SK-N-SH treated with all-trans-retinoic acid at 6 μM for 48 hours (cell line): Measurements from ENCODE around the gene MS4A13.

Experiments
- ATAC-seq: fragments of 200-7000 bp; cut with Tn5 transposase; 3 replicates; pipeline ENCODE4 v1.9.1; 2020; ENCODE audit warnings: mild to moderate bottlenecking, moderate library complexity
- ARNTL ChIP-seq: fragments of 450-650 bp; formaldehyde crosslinking; IDR thresholded peaks from 2 replicates; pipeline ENCODE4 v1.5.0; 2020; ENCODE audit warnings: low read depth, mild to moderate bottlenecking, moderate library complexity, borderline replicate concordance
- BACH2 ChIP-seq: fragments of 250-450 bp; sonication (Bioruptor Pico); IDR thresholded peaks from 2 replicates; pipeline ENCODE4 v1.9.0; 2021; ENCODE audit warnings: mild to moderate bottlenecking, borderline replicate concordance
- CREB5 ChIP-seq: fragments of 250-450 bp; sonication (Bioruptor Pico); IDR thresholded peaks from 2 replicates; pipeline ENCODE4 v1.5.1; 2020; ENCODE audit warnings: low read depth, mild to moderate bottlenecking, moderate library complexity
- CSRNP3 ChIP-seq: fragments of 250-450 bp; sonication (Bioruptor Pico); IDR thresholded peaks from 2 replicates; pipeline ENCODE4 v1.5.1; 2021; ENCODE audit warnings: mild to moderate bottlenecking, moderate library complexity
- ISL1 ChIP-seq: fragments of 250-450 bp; sonication (Bioruptor Pico); IDR thresholded peaks from 2 replicates; pipeline ENCODE4 v2.1.2; 2022; ENCODE audit warnings: mild to moderate bottlenecking, moderate library complexity
- POU6F1 ChIP-seq: fragments of 250-450 bp; sonication (Bioruptor Pico); IDR thresholded peaks from 2 replicates; pipeline ENCODE4 v1.8.0; 2021; ENCODE audit warnings: low read depth, mild to moderate bottlenecking, moderate library complexity, borderline replicate concordance
- PPARA ChIP-seq: fragments of 250-450 bp; sonication (Bioruptor Pico); IDR thresholded peaks from 2 replicates; pipeline ENCODE4 v1.5.0; 2020; ENCODE audit warnings: mild to moderate bottlenecking, borderline replicate concordance
- RARB ChIP-seq: fragments of 250-450 bp; sonication (Bioruptor Pico); IDR thresholded peaks from 2 replicates; pipeline ENCODE4 v1.8.0; 2021; ENCODE audit warnings: mild to moderate bottlenecking, moderate library complexity
- SNAI2 ChIP-seq: fragments of 250-450 bp; sonication (Bioruptor Pico); IDR thresholded peaks from 2 replicates; pipeline ENCODE4 v1.5.0; 2020; ENCODE audit warnings: mild to moderate bottlenecking, moderate library complexity
- TCF4 ChIP-seq: fragments of 250-450 bp; sonication (Bioruptor Pico); IDR thresholded peaks from 2 replicates; pipeline ENCODE4 v1.8.0; 2021; ENCODE audit warnings: mild to moderate bottlenecking, moderate library complexity, borderline replicate concordance
- TOX ChIP-seq: fragments of 250-450 bp; sonication (Bioruptor Pico); IDR thresholded peaks from 2 replicates; pipeline ENCODE4 v1.8.0; 2021; ENCODE audit warnings: mild to moderate bottlenecking, moderate library complexity, borderline replicate concordance
- TSHZ2 ChIP-seq: fragments of 250-450 bp; sonication (Bioruptor Pico); IDR thresholded peaks from 2 replicates; pipeline ENCODE4 v1.5.0; 2020; ENCODE audit warnings: mild to moderate bottlenecking, moderate library complexity
- ZC3H10 ChIP-seq: fragments of 250-450 bp; sonication (Bioruptor Pico); IDR thresholded peaks from 2 replicates; pipeline ENCODE4 v1.5.1; 2021; ENCODE audit warnings: mild to moderate bottlenecking, moderate library complexity
- ZFP30 ChIP-seq: fragments of 450-650 bp; formaldehyde crosslinking; IDR thresholded peaks from 2 replicates; pipeline ENCODE4 v1.5.0; 2022; ENCODE audit warnings: mild to moderate bottlenecking, moderate library complexity
- ZNF565 ChIP-seq: fragments of 450-650 bp; formaldehyde crosslinking; conservative IDR thresholded peaks from 2 replicates; pipeline ENCODE4 v1.5.0; 2020; ENCODE audit warnings: low read depth, mild to moderate bottlenecking, moderate library complexity
- ZNF70 ChIP-seq: fragments of 450-650 bp; formaldehyde crosslinking; IDR thresholded peaks from 2 replicates; pipeline ENCODE4 v1.5.0; 2020; ENCODE audit warnings: mild to moderate bottlenecking, moderate library complexity
- ZNF8 ChIP-seq: fragments of 450-650 bp; formaldehyde crosslinking; IDR thresholded peaks from 2 replicates; pipeline ENCODE4 v1.5.0; 2020; ENCODE audit warnings: mild to moderate bottlenecking, moderate library complexity

MS4A13 gene

GRCh38 chr11:60492488-60493009, 22.6 kb upstream of the MS4A13 start, which contains the start of gene MS4A12:
Gene MS4A12, plus strand, starts transcription at chr11:60492778. Its CDS starts 4,541 bp downstream, at chr11:60497319.
- no peak for ATAC-seq
- no peak for TF ChIP-seq ARNTL (CRISPR knock-in tag)
- no peak for TF ChIP-seq ZNF8 (CRISPR knock-in tag)
- TF ChIP-seq CSRNP3 (CRISPR knock-in tag), result no peak
- TF ChIP-seq RARB, result no peak
- TF ChIP-seq ZC3H10 (CRISPR knock-in tag), result no peak
- no peak for TF ChIP-seq ZNF70 (CRISPR knock-in tag)
- no peak for TF ChIP-seq POU6F1 (CRISPR knock-in tag)
- TF ChIP-seq SNAI2 (CRISPR knock-in tag), result no peak

GRCh38 chr11:60493454-60493853, 21.7 kb upstream of the MS4A13 start:
- TF ChIP-seq TOX (CRISPR knock-in tag) (no peak), TCF4 (CRISPR knock-in tag) (no peak), ISL1 (no peak), TSHZ2 (no peak), PPARA (no peak), ZNF8 (CRISPR knock-in tag) (no peak), ZC3H10 (CRISPR knock-in tag) (no peak), SNAI2 (CRISPR knock-in tag) (no peak), ARNTL (CRISPR knock-in tag) (no peak), ZFP30 (CRISPR knock-in tag) (no peak), RARB (no peak), BACH2 (CRISPR knock-in tag) (no peak), CSRNP3 (CRISPR knock-in tag) (no peak)
- TF ChIP-seq, all 23 proteins: peak for 0
- no peak for ATAC-seq

GRCh38 chr11:60498399-60498798, 16.8 kb upstream of the MS4A13 start:
- TF ChIP-seq ISL1 (no peak), CREB5 (CRISPR knock-in tag) (no peak), ZNF565 (CRISPR knock-in tag) (no peak), TSHZ2 (no peak), POU6F1 (CRISPR knock-in tag) (no peak), TOX (CRISPR knock-in tag) (no peak)
- ATAC-seq, result no peak
